Fibroblast of skin of left biceps (primary cell): ENCODE data around the gene LRIG1.

ENCODE experiments used
- DNase-seq, 2 experiments: peaks; one replicate each; pipeline ENCODE4 v3.0.0-alpha.2; 2013; ENCODE audit warnings: low read depth in 2 of 2

LRIG1 gene

DNA sequence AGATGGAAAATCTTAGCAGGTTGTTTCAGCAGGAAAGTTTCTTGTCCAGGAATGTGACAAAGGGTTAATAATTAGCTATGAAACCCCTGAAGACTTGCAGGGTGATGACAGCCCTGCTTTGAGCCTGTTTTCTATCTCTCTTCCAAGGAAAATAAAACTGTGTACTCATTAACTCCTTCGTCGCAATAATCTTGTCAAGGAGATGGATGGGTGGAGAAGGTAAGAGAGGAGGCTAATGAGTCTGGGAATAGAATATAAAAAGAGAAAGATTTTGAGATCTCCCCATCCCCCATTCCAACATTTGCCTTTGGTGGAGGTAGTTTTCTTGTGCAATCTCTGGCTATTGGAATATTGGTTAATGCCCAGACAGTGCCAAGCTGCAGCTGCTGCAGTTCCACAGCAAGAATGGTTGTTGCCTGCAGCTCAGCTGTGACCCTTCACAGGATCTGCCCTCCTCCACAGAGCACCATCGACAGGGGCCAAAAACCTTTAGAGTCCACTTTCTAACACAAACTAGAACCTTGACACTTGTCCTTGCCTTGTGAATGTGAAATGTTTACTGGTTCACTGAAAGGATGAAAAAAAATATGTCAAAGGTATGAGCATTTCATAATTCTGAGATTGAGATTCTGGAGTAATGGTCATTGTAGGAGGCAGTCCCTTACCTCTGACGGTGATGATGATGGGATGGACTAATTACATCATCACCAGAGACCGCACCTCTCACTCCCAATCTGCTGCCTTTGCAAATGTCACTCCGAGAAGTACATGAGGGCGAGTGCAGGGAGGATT is 4.2 kb upstream of the LRIG1 start:
- no peak for DNase-seq

DNA sequence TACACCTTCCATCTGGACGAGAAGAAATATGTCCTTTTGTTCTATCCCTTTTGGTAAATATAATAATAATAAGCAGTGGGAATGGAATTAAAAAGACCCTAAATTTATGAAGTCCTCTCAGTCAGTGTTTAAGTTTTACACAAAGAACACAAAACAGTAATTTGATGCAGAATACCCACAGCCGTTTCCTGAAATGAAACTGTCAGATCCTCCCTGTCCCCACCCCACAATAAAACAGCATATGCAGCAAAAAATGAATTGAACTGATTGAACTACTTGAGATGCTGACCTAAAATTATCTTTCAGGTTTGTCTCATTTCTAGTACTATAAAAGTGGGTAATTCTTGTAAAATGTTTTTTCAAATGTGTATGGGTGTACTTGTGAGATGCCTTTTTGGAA is 2.2 kb upstream of the LRIG1 start:
- no peak for DNase-seq

DNA sequence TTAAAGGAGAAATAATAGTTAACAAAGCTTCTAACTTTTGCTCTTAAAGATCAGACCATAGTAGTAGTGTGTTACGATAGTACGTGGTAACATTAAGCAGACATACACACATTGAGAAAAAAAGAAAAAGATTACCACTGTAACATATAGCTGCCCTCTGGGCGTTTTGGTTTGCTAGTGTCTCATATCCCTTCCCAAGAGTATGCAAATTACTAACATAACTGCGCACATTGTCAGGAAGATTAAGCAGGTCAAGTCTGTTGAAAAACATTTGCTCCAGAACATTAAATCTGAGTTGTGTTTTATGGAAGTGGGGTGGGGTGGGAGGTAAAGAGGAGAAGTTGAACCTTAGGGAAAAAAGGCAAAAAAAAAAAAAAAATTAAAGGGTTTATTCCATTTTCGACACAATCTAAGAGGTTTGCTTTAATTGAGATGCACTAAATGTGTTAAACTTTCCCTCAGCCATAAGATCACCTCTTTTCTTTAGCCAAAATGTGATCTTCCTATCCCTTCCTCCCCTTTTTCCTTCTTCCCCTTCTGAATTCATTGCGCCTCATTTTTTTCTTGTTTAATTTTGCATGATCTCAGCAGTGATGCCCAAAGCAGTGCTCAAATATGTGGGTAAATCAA is 1.5 kb upstream of the LRIG1 start:
- no peak for DNase-seq

DNA sequence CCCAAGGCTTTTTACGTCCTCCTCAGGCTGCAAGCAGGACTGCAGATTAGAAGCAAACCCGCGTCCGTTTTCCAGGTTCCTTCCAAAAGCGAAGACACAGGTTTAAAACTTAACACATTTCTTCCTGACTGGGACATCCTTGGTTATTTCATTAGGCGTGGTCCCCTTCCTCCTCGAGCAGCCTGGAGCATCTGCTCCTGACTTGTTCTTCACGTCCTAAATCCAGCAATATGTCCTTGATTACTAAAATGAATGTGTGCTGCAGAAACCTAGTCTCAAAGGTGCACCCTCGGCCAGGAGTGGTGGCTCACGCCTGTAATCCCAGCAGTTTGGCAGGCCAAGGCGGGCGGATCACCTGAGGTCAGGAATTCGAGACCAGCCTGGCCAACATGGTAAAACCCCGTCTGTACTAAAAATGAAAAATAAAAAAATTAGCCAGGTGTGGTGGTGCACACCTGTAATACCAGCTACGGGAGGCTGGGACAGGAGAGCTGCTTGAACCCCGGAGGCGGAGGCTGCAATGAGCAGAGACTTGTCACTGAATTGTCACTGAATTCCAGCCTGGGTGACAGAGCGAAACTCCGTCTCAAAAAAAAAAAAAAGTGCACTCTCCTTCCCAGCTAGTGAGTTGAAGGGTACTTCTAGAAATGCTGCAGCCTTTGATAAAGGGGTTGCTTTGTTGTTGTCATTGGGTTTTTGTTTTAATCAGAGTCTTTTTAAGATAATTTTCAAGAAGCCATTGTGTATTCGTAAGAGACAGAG is 842 bp upstream of the LRIG1 start:
- DNase-seq: no peak

DNA sequence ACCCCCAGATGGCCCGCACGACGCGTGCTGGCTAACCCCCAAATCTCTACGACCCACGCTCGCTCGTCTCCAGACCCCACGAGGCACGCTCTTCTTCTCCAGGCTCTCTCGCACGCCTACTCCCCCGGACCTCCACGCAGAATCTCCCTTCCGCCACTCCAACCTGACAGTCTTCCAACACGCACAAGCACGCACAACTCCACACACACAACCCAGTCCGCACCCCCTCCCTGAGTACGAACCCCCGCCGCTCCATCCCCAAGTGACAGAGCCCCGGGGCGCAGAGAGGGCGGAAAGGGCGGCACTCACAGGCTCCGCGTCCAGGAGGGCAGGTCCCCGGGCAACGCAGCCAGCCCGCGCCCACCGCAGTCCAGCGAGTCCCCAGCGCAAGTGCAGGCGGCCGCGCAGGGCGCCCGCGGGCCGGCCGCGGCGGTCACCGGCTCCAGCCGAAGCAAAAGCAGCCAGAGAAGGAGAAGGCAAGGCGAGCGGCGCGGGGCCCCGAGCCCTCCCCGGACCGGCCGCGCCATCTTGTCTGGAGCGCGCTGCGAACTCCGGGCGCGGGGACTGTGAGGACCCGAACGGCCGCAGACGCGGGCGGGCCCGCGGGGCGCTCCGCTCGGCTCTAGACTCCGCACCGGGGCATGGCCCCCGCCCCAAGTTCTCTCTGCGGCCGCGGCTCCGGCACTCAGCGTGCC is 794 bp downstream of the LRIG1 start:
- DNase-seq: no peak

DNA sequence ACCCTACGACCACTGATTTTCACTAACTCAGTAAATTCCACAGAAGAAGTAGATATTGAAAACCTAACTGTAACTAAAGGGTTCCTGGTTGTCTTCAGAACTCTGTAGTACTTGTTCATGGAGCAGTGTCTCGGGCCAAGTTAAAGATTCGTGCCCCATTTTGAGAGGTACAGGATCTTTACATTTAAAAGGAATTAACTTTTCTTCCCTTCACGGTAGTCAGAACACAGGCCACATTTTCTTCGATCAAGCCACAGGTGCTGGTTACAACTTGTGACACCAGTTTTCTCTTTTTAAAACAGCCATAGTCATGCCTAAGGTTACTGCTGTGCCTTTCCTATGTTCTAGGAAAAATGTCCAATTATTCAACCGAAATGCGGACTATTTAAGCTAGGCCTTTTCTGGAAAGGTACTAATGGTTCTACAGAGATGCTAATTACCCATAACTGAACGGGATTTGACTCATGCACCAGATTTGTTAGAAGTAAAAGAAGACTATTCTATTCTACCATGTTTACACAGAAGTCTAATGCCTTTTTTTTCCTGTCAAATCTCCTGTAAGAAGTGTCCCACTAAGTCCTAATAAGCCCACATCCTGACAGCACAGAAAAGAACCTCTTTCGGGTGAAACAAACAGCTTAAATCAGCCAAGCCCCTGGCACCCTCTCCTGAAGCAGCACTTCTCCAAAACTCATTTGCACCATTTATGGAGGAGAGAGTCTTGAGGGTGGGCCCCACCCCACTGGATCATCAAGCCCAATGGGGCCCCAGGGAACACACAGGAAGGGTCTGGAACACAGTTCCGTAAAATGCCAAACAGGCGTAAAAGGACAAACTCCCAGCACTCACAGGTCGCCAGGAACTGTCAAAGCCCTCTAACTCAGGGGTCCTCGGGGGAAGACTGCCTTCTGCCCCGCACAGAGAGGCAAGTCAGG is 1.9 kb downstream of the LRIG1 start:
- no peak for DNase-seq

DNA sequence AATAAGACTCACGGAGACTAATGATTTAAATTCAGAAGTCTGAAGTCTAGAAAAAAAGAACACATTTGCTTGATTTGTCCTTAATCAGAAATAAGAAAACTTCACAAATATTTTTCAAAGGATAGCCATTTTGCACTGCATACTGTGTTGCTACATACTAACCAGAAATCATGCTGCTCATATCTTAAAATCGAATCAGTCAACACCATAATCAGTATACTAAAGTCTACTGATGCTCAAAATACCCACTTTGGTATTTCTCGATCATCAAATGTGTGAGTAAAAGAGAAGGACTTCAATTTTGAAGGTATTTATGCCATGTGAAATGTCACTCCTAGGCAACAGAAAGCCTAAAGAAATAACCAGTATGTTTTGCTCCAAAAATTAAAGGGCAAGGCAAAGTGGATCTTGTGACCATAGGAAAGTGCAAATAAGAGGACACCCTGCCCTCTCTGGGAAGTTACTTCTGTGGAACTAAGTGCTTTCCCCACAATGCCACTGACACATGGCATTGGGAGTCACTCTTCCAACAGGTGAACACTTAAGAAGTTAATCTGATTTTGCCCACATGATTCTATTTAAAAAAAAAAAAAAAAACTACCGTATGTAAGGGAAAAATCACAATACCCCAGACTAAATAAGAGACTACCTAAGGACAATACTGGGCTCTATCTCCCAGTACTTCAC is 2.7 kb downstream of the LRIG1 start:
- DNase-seq: no peak

DNA sequence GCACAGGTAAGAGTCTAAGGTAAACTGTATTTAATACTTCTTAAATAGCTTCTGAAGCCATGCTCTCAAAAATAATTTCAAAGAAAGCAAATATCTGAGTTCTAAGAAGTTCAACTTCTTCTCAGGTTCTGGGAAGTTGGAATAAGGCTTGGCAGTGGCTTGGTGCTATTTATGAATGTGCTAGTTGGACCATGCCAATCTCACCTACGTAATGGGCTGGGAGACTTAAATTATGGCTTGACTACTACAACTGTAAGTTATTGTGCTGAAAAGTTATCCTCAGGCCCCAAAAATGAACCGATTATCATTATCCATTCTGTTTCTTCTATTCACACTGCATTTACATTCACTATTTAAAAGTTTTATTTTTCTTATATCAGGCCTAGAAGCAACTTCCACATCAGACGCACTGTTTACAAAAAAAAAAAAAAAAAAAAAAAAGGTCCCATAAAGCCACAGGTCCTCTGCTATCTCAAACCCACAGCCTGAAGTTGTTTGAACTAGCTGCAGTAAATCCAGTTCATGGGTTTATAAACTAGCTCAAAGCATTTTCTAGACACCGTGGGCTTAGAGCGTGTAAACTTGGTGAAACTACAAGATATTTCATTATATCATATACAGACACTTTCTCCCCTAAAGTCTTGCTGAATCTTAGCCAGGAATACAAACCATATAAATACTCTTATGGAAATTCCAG is 3.4 kb downstream of the LRIG1 start:
- no peak for DNase-seq

DNA sequence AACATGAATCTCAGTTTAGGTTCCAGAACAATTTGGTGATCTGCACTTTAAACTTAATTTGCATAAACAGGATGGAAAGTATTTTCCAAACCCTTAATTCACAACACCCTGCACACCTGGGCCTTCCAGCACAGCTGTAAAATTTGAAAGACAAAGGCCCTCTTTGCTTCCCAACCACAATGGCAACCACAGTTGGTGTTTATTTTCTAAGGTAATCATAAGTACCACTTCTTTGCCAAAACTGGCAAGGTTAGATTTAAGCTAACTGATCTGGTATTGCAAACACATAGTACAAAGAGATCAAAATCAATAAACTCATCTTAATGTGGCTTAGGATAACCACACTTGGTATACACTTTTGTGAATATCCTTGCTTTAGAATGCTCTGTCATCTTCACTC is 4.1 kb downstream of the LRIG1 start:
- no peak for DNase-seq

DNA sequence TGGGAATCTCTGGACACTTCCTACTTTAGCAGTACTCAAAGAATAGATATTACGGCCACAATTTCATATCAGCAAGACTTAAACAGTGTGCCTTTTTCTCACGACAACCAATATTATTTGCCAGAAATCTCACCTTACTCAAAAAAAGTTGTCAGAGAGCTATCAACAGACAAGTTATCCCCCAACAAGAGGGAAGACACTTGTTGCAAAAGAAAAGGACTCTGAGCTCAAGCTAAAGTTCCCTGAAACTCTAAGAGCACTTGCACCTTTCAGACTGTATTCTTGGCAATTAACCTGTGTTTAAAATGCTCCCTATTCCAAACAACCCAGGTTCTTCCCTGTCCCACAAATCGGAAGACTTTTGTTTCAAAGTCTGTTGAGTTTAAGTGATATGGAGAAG is 4.5 kb downstream of the LRIG1 start:
- no peak for DNase-seq

DNA sequence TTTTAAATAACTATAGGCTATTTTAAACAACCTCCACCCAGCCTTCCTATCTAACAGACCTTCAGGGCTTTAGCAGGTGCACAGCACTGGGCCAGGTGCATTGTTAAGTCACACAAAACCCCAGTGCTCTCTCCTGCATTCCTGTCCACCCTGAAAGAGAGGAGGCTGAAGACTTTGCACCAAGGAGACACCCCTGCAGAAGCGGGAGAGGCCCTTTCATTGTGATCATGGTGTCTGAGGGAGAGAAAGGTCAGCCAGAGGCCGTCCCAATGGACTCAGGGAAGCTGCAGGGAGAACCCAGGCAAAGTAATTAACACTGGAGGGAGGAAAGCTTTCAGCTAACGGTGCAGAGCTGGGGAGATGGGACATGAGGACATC is 5.2 kb downstream of the LRIG1 start:
- no peak for DNase-seq

DNA sequence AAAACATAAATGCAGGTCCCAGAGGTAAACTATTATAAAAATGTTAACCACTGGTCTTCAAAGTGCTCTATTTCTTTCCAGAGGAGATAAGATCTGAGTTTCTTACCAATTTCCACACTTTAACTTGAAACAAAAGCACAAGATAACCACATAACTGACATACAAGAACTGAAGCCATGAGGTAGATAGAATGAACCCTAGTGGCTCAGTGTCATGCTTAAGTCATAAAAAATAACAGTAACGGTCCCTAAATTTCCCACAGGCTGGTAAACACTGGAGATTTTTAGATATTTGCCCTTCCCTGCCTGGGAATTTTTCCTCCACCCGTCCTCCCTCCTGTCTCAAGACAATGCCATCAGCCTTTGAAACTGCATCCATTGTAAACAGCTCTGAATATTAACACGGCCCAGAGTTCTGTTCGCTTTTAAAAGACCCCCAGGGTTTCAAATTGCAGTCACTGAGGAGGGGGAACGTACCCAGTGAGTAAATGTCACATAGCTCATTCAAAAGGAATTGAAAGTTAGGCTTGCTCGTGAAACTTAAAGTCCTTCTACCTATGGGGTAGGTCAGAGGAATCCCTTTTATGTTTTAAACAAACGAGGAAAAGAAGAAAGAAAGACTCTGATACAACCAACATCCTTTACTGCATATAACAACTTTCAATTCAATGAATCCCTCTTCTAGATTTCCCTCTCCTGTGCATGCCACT is 5.7 kb downstream of the LRIG1 start:
- DNase-seq: no peak

DNA sequence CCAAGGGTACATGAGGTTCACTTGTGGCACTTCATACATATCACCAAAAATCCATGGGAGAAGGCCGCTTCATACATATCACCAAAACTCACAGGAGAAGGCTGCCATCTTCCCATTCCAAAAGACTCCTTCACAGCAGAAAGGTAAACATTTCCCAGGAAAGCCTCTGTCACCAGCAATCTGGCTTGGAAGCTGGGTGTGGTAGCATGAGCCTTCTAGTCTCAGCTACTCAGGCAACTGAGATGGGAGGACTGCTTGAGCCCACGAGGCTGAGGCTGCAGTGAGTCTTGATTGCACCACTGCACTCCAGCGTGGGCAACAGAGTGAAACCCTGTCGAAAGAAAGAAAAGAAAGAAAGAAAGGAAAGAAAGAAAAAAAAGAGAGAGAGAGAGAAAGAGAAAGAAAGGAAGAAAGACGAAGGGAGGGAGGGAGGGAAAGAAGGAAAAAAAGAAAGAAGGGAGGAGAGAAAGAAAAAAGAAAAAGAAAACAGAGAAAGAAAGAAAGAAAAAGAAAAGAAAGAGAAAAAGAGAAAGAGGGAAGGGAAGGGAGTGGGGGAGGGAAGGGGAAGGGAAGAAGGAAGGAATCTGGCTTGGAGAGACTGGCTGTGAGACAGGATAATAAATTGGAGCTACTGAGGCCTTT is 7.2 kb downstream of the LRIG1 start:
- no peak for DNase-seq

DNA sequence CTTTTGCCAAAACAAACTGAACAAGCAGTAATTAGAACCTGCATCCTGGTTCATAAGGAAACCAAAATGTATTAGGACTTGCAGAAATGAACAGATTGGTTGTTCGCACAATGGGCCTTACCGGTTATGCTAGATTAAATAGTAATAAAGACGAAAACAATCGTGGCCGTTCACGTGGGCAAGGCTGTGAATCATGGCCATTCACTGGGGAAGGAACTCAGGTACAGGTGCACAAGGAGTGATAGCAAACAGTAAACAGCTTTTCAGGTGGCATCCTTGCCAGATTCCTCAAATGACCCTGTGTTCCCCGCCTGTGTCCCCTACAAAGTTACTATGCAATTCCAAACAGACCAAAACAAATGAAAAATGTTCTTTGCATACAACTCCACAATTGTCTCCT is 8.2 kb downstream of the LRIG1 start:
- no peak for DNase-seq

DNA sequence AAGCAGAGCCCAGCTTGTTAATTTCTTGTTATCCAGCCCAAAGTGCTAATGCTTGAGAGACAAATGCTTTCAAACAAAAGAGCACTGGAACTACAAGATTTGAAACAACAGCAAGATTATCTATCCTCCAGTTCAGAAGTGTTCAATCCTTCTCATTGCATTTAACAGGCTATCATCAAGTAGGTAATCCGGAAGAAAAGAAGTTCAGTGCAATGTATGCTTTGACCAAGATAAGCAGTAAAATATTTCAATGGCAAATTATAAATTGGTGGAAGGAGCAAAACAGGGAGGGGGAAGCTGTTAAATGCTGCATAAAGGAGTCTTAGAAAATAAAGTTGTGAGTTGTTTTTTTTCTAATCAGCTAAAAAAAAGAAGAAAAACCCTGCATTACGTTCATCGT is 8.8 kb downstream of the LRIG1 start:
- no peak for DNase-seq

DNA sequence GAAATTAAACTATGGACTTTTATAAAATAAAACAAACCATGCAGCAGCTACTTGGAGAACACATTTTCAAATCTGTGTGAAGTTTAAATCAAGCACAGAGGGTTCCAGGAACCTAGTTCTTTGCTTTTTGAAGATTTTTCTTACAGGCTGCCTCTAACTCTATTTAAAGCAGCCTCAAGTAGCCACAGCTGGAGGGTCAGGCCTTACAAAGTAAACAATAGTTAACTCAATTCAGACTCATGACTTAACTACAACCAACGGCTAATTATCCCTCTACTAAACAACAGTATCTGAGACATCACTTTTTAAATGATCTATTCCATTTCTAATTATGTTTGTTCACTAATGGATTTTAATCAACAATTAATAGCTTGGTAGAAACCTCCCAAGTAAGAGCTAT is 9.8 kb downstream of the LRIG1 start:
- DNase-seq: no peak

DNA sequence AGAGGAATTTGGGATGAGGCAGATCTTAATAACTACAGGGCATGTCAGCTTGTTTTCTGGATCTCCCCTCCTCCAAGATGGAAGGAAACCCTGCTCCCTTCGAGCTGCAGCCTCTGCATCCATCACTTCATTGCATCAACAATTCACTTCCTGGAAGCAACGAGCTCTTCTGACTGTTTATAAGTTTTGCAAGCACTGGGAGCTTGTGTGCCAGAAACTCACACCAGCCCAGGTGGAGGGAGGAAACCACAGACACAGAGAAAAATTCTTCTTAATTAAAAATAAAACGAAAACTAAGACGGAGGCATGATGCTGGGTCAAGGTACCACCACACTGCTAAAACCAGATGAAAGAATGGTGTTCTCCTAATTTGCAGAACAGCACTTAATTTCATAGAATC is 10.6 kb downstream of the LRIG1 start:
- no peak for DNase-seq

DNA sequence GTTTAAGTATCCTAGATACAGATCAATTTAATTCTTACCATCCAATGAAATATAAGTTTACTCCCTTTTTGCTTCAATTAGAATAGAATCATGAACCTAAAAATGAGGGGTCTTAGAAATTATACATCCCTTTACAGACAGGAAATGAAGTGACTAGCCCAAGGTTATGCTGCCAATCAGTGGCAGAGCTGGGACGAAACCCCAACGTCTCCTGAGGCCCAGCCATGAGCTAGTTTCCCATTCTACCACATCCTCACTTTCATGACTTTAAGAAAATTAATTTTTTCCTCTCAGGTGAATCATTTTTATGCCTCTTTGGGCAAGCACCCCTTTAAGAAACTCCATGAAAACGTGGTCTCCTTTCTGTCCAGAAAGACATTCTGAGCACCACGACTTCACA is 11.2 kb downstream of the LRIG1 start:
- no peak for DNase-seq

DNA sequence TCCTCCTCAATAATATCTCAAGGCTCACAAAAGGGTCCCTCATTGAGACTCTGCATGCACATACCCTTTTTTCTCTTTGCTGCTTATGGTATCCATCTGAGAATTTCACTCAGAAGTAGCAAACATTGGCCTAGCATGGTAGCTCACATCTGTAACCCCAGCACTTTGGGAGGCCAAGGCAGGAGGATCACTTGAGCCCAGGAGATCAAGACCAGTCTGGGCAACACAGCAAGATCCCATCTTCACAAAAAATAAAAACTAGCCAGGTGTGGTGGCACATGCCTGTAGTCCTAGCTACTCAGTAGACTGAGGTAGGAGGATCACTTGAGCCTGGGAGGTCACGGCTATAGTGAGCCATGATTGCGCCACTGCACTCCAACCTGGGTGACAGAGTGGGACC is 11.7 kb downstream of the LRIG1 start:
- no peak for DNase-seq
